MM.1S (cell line): ENCODE measurements around the gene PPP1R12C.

Experiments
- CTCF ChIP-seq: fragments of 300-600 bp; sonication (generic); IDR thresholded peaks from 2 replicates; pipeline ENCODE4 v1.5.1; 2016; ENCODE audit warnings: antibody characterized with exemption, low read length, mixed read lengths
- EZH2phosphoT487 ChIP-seq: fragments of 300-600 bp; sonication (generic); IDR thresholded peaks from 2 replicates; pipeline ENCODE4 v1.6.1; 2018; ENCODE audit warnings: antibody characterized with exemption, low read length

- TF ChIP-seq CTCF = no peak
- no peak for TF ChIP-seq EZH2phosphoT487
Observed at GRCh38 chr19:55042688-55043087, 74.7 kb downstream of the PPP1R12C start.
